ENCODE results near the gene MRPL50.

DNA sequence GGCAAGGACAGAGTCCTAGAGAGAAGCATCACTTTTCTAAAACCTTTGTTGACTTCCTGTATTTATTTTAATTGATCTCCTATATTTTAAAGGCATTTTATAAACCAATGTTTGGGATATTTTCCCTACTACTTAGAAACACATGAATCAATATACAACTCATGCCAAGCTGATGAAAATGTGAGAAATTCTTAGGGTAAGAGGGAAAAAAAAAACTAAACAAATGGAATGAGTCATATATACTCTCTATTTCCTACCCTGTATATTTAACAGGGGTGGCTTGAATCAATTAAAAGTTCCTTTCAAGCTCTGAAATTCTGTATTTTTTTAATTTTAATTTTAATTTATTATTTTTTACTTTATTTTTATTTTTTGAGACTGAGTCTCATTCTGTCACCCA lies 33.2 kb downstream of the MRPL50 start:
- TF ChIP-seq EZH2 (IDR thresholded peaks at IDR 0.05) = no peak
- no peak for TF ChIP-seq POLR2AphosphoS5 (IDR thresholded peaks at IDR 0.05; ENCODE audit: borderline replicate concordance, low read depth, low read length)

Data from SK-N-MC (cell line).